Nephron progenitor cell (in vitro differentiated cells): ENCODE data around the gene SLC29A2.
A peak's percentile ranks its signal among the peaks of the same experiment; 100 is the strongest.

Experiments used
- DNase-seq: peaks from one replicate; pipeline ENCODE4 v3.0.0; 2021
- H3K27ac Mint-ChIP-seq: 2 replicates; pipeline ENCODE4 v1.8.0; 2021; ENCODE audit warnings: mild to moderate bottlenecking, moderate library complexity, mixed read lengths
- H3K27me3 Mint-ChIP-seq: 2 replicates; pipeline ENCODE4 v1.8.0; 2021; ENCODE audit warnings: mild to moderate bottlenecking, low read depth, mixed read lengths; ENCODE audit not compliant: poor library complexity
- H3K36me3 Mint-ChIP-seq: 2 replicates; pipeline ENCODE4 v1.8.0; 2021; ENCODE audit warnings: low read depth, mixed read lengths
- H3K4me1 Mint-ChIP-seq: 2 replicates; pipeline ENCODE4 v1.8.0; 2021; ENCODE audit warnings: mixed read lengths
- H3K4me3 Mint-ChIP-seq: 2 replicates; pipeline ENCODE4 v1.8.0; 2021; ENCODE audit warnings: mild to moderate bottlenecking, moderate library complexity, mixed read lengths
- H3K9me3 Mint-ChIP-seq: 2 replicates; pipeline ENCODE4 v1.8.0; 2021; ENCODE audit warnings: mild to moderate bottlenecking, moderate library complexity, mixed read lengths
- TF ChIP-seq, protein P1 (sequence below): fragments of 200-600 bp; sonication (generic); IDR thresholded peaks from 2 replicates; pipeline ENCODE4 v1.5.0; 2021; ENCODE audit warnings: antibody characterized with exemption

The SLC29A2 gene

DNA sequence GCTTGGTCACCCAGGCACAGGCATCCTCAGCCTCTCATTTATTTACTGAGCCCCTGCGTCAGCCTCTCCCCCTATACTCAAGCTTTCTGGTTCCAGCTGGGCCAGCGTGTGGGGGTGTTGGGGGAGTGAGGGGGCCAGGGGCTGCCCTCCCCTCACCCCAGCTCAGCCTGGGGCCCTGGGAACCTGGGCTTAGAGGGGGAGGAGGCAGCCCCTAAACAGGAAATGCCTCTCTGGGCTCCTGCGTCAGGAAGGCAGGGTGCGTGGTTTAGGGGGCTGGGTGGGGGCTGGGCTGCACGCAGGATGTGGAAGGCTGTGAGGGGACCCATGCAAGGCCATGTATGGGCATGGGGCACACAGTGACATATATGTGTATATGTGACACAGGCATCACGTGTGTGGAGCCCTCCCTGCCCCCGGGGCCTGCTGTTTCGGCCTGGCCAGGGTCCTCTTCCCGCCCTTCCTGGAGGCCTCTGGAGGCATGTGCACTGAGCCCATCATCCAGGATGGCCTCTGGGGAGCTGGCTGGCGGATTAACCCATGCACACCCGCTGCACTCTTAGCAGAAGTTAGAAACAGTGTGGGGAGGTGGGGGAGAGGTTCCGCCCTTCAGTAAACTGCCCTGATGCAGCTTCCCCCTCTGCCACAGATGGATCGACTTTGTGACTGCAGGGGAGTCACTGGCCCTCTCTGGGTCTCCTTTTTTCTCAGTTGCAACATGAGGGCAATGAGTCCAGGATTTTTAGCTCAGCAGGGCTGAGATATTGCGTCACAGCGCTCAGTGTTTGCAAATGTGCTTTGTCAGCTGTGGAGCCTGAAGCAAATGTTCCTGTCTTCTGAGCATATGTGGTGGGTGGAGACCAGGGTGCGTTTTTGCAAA lies 53.6 kb downstream of the SLC29A2 start:
- Mint-ChIP-seq H3K9me3 (peaks cover 16% of the 10 kb centered on the region), H3K4me1 (peaks cover 72% of the 10 kb centered on the region), H3K27me3 (no peaks in the 10 kb centered on the region), H3K27ac (peak overlapping the region; percentile 97), H3K4me3 (peak overlapping the region; percentile 73), H3K36me3 (no peaks in the 10 kb centered on the region)
- peak; percentile 37 for DNase-seq
- TF ChIP-seq, protein P1, sequence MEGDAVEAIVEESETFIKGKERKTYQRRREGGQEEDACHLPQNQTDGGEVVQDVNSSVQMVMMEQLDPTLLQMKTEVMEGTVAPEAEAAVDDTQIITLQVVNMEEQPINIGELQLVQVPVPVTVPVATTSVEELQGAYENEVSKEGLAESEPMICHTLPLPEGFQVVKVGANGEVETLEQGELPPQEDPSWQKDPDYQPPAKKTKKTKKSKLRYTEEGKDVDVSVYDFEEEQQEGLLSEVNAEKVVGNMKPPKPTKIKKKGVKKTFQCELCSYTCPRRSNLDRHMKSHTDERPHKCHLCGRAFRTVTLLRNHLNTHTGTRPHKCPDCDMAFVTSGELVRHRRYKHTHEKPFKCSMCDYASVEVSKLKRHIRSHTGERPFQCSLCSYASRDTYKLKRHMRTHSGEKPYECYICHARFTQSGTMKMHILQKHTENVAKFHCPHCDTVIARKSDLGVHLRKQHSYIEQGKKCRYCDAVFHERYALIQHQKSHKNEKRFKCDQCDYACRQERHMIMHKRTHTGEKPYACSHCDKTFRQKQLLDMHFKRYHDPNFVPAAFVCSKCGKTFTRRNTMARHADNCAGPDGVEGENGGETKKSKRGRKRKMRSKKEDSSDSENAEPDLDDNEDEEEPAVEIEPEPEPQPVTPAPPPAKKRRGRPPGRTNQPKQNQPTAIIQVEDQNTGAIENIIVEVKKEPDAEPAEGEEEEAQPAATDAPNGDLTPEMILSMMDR = no peak

DNA sequence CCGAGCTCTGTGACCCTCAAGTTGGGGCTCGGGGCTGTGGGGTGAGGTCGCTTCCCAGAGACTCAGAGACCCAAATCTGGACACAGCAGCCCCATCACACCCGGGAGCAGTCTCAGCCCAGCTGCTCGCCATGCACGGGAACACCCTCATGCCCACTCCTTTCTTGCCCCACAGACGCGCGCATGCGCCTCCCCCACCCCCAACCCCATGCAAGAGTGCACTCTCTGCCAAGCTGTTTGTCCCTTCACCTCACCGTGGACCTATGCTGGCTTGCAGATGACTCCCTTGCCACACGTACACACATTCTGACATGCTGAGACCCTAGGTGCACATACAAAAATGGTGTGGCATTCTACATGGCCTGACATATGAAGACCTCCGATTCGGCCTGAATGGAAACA lies 54.2 kb downstream of the SLC29A2 start:
- no peaks in the 10 kb centered on the region for H3K27me3 Mint-ChIP-seq
- H3K4me3 Mint-ChIP-seq = peak overlapping the region; percentile 73
- peaks cover 16% of the 10 kb centered on the region for H3K9me3 Mint-ChIP-seq
- TF ChIP-seq, protein P1 = no peak
- H3K27ac Mint-ChIP-seq = peak overlapping the region; percentile 97
- DNase-seq = no peak
- H3K4me1 Mint-ChIP-seq = peaks cover 66% of the 10 kb centered on the region
- H3K36me3 Mint-ChIP-seq = no peaks in the 10 kb centered on the region

DNA sequence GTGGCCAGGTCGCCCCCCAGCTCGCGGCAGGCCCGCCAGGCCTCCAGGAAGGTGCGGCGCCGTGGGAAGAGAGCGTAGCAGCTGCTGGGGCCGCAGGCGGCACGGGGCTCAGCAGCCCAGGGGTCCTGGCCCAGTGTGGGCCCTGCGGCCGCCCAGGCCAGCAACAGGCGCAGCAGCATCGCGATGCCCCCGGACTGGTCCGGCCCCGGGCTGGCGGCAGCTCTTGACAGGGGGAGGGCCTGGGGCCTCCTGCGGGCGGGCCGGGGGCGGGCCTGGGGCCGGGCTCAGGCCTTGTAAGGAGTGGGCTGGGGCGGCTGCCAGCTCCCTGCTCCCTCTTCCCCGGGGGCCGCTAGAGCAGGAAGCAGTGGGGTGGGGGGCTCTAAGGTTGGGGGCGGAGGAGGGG lies 54.7 kb downstream of the SLC29A2 start, which contains the start of gene CD248:
Gene CD248, minus strand, starts transcription at position 196 of the 403 bp plus-strand sequence. Its CDS starts 17 bp downstream, at position 179.
- H3K36me3 Mint-ChIP-seq = no peaks in the 10 kb centered on the region
- peaks cover 63% of the 10 kb centered on the region for H3K4me1 Mint-ChIP-seq
- peaks cover 1% of the 10 kb centered on the region for H3K27me3 Mint-ChIP-seq
- peak within 1 kb of the TSS; percentile 97 for H3K27ac Mint-ChIP-seq
- TF ChIP-seq, protein P1 = no peak
- peaks cover 16% of the 10 kb centered on the region for H3K9me3 Mint-ChIP-seq
- peak; percentile 66 for DNase-seq
- peak within 1 kb of the TSS; percentile 75 for H3K4me3 Mint-ChIP-seq

DNA sequence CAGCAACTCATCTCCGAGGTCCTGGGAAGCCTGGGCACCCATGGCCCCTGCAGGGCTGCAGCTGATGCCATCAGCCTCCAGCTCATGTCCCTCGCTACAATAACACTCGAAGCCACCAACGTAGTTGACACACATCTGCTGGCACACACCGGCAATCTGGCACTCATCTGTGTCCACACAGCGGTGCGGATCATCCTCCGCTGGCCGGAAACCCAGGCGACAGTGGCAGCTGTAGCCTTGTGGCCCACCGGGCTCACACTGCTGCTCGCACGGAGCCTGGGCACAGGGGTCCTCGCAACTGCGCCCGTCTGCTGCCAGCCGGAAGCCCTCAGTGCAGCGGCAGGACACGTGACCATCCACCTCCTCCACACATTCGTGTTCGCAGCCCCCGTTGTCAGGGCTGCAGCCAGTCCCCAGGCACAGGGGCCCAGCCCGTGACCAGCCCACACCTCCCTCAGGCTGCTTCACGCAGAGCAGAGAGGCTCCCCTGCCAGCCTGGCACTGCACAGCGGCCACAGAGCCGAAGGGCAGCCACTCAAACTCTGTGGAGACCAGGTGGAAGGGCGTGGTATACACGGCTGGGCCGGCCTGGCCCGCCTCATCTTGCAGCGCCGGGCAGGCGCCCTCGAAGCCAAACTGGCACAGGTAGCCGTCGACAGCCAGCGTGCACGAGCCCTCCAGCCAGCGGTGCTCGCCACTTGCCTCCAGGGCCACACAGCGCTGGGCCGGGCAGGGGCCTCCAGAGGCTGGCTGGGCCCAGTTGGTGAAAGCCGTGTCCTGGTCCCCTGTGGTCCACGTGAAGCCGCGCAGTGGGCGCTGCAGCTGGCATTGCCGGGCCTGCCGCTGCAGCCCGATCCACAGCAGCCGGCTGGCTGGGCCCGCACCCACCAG lies 55.4 kb downstream of the SLC29A2 start:
- no peak for DNase-seq
- Mint-ChIP-seq H3K27ac (no peak overlapping the region), H3K27me3 (peaks cover 5% of the 10 kb centered on the region), H3K36me3 (no peaks in the 10 kb centered on the region), H3K9me3 (peaks cover 16% of the 10 kb centered on the region), H3K4me3 (peak overlapping the region; percentile 75), H3K4me1 (peaks cover 67% of the 10 kb centered on the region)
- TF ChIP-seq, protein P1 = no peak

DNA sequence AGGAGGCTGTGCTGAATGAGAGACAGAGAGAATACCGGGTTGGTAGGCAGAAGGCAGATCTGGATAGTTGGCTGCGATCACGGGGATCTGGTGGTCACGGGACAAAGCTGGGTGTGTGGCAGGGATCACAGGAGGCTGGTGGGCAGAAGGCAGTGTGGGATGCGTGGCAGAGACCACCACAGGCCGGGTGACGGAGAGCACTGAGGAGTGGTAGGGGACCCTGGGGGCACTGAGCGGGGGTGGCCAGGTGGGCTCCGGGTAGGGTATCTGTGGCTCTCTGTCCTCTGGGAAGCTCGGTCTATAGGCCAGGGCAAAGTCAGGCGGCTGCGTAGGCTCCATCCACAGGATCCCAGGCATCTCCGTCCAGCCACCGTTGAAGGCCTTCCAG lies 56.1 kb downstream of the SLC29A2 start:
- Mint-ChIP-seq H3K4me1 (peaks cover 69% of the 10 kb centered on the region), H3K27me3 (peaks cover 5% of the 10 kb centered on the region), H3K4me3 (peak overlapping the region; percentile 75), H3K27ac (peak overlapping the region; percentile 52), H3K36me3 (no peaks in the 10 kb centered on the region), H3K9me3 (peaks cover 16% of the 10 kb centered on the region)
- TF ChIP-seq, protein P1 = no peak
- no peak for DNase-seq
